ENCODE results near the gene HEBP2.
A peak's percentile ranks its signal among the peaks of the same experiment; 100 is the strongest.

The HEBP2 gene

DNA sequence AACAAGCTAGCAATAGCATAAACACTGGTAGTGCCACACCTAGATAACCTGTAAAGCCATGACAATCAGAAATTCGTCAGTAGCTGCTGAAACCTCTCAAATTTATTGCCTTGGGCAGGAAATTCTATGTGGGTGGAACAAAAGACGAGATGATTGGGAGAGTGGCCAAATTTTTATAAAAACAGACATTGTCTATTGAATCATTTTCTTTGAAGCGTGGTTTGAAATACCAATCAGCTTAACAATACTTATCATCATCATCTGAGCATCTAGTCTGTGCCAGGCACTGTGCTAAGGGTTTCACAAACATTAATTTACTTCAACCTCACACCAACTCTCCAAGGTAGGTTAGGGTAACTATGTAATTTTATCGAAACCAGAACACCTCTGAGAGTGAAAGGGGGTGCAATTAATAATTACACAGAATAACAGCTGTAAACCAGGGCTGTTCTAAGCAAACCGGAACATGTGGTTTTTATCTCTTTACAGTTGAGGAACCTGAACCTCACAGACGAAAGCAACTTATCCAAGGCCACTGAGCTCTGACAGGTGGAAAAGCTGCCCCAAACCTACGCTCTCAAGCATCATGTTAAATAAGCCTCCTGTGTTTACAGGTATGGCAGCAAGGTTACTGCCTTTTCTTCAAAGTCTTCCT, 51.9 kb downstream of the HEBP2 start:
- DNase-seq (ENCODE audit: low spot score): peak; percentile 45

GRCh38 chr6:138456401-138456790, 52.4 kb downstream of the HEBP2 start:
- peak; percentile 33 for DNase-seq (ENCODE audit: low spot score)

DNA sequence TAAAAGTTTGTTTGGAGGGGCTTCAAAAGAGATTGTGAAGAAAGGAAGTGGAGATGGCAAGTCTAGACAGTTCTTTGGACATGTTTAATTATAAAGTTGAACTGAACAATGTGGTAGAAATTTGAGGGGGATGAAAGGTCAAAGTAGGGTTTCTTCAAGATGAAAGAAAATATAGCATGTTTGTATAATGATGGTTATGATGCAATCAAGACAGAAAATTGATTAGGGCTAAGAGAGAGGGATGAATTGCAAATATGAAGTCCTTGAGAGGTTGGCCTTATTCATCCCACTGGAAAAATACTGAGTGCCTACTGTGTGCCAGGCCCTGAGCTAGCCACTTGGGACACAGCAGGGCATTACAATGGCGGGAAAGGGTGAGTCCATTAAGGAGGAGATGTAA, 57.6 kb downstream of the HEBP2 start:
- DNase-seq (ENCODE audit: low spot score): no peak

DNA sequence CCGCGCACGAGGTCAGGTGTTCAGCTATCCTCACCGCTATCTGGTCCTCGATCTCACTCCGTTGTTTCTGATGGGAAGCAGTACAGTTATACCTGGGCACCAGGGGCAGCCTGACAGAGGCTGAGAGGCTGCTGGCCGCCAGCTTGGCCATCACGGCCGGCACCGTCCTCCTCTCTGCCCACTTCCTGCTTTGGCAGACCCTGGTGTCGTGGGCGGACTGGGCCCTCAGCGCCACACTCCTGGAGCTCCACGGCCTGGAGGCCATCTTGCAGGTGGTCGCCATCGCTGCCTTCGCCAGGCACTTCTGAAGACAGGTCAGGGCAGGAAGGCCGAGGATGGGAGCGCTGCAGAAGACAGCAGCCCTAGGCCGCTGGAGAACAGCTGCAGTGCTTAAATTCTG, 60.1 kb downstream of the HEBP2 start:
- DNase-seq (ENCODE audit: low spot score): no peak

DNA sequence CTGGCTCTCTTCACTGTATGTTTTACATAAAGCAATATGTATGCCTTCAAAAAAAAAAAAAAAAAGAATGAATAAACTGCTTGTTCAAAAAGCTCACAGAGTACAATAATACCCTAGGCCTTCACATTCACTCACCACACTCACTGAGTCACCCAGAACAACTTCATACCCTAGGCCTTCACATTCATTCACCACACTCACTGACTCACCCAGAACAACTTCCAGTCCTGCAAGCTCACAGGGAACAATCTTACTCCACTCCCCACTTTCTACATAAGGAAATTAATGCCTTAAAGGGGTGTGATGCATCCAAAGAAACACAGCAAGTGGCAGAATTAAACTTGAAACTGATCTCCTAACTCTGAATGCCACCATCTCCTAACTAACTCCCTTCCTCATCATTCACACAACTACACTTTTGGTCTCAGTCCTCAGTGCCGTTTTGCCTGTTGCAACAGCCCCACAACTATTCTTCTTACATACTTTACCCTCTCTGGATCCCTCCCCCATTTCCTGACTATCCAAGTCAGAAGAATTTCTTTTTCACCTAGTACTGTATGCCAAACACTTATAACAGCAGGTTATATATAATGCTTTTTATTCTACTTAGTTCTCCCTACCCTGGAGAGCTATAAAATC, 61.1 kb downstream of the HEBP2 start:
- DNase-seq (ENCODE audit: low spot score): peak; percentile 31

DNA sequence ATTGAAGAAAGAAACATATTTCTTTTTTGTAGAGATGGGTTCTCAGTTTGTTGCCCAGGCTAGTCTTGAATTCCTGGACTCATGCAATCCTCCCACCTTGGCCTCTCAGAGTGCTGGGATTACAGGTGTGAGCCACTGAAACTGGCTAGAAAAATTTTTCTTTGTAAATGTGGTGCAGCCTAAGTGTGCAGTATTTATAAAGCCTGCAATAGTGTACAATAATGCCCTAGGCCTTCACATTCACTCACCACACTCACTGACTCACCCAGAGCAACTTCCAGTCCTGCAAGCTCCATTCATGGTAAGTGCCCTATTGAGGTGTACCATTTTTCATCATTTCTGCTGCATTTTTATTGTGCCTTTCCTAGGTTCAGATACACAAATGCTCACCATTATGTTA, 63.9 kb downstream of the HEBP2 start:
- no peak for DNase-seq (ENCODE audit: low spot score)

- DNase-seq (ENCODE audit: low spot score): no peak
Measured at GRCh38 chr6:138468320-138469015, 64.4 kb downstream of the HEBP2 start.

Data from activated CD4-positive, alpha-beta T cell treated with anti-CD3 and anti-CD28 coated beads, Interleukin-2, Interleukin-4, amounts not matched to agents 100 ng/mL and 50 ng/mL, durations not matched to agents 16 hours and 8 hours (primary cell).